IPS-11a (cell line): ENCODE results near the gene MCM3AP.

Experiments
- H3K4me3 ChIP-seq: one replicate; pipeline ENCODE4 v1.5.1; 2013; ENCODE audit warnings: low read depth, low read length, control low read depth

The MCM3AP gene

DNA sequence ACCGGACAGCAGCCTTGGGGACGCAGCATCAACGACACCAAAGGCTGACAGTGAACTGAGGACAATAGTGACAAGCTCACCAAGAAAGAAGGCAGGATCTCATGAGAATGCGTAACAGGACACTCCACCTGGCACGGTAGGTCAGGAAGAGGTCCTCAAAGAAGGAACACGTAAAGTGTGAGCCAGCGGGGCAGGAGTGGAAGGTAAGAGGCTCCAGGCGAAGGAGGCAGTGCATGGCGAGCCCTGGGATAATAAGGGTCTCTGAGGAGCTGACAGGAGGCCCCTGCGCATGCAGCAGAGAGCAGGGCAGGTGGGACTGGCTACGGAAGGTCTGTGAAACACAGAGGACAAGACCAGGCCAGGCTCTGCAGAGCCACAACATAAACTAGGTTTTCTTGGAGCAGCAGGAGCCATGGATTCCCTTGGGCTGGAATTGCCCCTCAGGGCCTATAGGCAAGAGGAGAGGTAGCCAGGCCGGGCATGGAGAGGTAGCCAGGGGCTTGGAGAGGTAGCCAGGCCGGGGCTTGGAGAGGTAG is 65.1 kb downstream of the MCM3AP start:
- no peak overlapping the region for H3K4me3 ChIP-seq

DNA sequence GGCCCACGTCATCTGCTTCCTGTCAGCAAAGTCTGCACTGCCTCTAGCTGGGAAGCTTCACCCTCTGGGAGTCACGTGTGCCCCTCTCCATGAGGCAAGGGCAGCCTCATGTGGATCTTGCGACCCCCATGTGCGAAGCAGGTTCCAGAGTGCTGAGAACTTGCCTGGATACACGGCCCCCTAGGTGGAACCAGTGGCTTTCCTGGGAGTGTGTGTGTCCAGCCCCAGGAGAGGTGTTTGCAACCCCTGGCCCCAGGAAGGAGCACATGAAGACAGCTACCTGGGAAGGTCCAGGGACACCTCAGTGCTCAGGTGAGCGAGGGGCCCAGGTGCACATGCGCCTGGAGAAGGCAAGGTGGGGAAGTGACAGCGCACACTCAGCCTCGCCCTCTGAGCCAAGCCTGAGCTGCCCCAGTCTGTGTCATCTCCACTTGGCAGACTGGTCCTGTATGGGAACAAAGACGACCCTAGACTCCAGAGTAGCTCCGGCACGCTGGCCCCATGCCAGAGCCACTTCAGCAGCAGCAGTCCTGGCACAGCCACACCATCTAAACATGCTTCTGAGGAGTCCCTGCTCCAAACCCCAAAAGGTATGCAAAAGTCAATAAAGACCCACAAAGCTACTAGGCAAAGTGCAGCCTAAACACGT is 65.7 kb downstream of the MCM3AP start:
- H3K4me3 ChIP-seq, result no peak overlapping the region

DNA sequence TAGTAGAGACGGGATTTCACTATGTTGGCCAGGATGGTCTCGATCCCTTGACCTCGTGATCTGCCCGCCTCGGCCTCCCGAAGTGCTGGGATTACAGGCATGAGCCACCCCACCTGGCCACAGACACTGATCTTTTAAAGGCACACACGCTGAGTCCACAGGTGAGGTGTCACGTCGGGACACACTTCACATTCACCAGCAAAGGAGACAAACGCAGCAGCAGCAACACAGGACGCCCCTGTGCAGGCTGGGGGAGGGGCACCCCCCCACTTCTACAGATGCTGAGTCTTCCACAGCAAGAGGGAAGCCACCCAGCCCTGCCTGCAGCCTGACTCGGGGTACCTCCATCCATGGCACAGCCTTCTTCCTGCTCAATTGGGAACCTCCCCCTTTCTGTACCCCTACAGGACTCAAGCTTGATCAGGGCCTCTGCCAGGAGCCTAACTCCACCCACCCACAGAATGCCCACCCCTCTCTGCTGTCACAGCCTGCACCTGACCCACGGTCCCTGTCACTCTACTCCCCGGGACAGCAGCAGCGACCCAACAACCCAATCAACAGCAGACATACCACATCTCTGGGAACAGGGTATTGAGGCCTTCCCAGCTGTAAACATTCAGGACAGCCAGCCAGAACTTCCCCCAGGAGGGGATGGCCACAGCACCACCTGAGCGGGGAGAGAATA is 66.4 kb downstream of the MCM3AP start:
- no peak overlapping the region for H3K4me3 ChIP-seq

DNA sequence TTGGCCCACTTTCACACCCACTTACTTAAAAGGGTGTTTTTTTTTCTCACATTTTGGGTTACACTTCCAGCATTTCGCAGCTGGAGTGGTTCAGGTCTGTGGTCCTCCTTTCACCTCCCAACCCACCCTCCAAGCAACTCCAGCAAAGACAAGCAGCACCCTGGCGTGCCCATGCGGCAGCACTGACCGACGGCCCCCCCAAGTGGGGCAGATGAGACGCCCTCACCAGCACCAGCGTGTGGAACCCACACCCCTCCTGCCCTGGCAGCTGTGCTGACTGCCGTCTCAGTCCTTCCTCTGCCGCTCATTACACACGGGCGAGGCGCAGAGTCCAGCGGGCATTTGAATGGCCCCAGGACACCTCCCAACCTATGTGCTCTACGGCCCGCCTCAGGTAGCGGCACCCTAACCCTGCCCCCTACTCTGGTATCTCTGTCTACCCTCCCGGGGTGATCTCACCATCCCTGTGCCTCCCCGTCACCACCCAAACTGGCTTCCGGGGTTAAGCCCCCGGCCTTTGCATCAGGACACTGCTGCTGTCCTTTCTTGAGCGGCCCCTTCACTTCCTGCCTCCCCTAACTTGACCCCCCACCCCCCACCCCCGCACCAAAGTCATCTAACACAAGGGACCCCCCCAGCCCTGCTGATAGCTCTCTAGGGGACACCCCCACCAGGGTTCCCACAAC is 67.8 kb downstream of the MCM3AP start:
- H3K4me3 ChIP-seq, result no peak overlapping the region

DNA sequence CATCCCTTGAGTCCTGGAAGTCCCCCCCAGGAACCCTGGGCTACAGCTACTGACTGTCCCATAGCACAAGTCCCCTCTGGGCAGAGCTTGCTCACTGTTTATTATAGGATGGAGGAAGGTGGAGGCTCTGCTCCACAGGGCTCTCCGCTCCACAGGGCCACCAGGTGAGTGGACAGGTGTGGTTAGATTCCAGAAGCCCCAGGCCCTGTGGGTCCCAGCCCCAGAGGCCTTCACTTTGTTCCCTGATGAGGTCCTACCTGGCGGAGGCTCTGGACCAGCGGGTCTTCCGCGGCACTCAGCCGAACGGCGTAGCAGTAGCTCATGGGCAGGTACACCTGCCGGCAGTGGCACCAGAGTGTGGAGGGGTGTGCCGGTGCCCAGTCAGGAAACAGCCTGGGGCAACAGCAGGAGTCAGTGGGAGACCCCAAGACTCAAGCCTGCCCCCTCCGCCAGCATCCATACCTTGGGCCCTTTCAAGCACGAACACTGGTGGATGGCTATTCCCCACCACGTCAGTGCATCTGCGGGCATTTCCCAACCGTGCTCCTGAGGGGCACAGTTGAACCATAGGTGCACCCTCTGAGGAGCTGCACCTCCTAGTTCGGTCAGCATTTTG is 69.2 kb downstream of the MCM3AP start:
- no peak overlapping the region for H3K4me3 ChIP-seq

DNA sequence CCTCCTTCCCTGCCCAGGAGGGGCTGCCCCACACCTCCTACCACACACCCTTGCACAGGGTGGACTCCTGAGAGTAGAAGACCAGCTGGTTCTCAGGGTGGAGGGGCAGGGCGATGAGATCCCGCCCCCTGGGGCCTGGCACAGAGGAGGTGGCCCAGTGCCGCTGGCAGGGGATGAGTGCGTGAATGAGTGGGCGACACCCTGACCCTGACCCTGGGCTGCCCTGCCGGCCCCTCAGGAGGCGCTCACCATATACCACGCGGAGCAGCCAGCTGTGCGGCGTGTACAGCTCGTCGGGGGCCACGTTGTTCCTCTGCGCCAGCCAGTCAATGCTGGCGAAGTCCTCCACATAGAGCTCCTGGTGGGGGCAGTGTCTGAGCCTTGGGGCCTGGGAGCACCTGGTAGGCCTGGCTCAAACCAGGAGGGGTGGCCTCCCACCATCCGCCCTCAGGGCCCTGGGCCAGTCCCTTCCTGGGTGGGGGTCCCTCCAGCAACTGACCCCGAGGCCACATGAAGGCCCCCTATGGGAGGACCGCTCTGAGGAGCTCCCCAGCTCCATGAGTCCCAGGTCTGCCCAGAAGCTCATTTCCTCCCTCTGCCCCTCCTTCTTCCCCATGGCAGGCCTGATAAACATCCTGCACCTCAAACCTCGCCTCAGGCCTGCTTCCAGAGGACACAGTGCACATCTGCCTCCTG is 69.8 kb downstream of the MCM3AP start:
- no peak overlapping the region for H3K4me3 ChIP-seq

DNA sequence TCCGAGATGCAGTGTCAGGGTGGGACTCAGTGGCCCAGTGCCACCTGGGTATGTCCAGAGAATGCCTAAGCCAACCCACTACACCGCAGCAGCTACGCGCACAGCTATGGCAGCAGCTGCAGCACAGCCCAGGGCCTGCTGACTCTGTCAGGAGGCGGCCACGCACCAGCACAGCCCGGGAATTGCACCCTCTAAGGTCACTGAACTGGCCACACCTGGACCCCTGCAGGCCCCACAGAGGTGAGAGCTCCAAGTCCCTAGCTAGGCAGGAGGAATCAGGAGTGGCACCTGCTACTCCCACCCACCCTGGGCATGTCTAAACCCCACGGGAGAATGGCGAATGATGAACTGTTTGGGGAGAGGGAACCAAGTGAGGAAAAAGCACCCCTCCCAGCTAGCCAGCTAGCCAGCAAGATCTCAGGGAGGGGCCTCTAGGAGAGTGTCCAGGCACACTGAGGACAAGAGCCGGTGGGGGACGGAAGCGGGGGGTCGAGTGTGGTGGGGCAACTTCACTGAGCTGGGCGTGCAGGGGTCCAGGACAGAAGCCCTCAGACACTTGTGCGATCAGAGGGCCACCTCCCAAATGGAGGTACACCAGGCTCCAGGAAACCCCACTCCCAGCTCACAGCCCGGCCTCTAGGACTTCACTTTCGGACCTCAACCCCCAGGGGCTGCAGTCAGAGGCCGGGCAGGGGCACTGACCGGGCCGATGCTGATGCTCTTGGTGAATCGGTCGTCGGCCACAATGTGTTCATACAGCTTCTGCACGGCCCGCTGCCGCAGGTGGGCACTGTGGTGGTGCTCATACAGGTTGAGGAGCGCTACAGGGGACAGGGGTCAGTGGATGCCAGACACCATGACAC is 70.7 kb downstream of the MCM3AP start:
- no peak overlapping the region for H3K4me3 ChIP-seq

DNA sequence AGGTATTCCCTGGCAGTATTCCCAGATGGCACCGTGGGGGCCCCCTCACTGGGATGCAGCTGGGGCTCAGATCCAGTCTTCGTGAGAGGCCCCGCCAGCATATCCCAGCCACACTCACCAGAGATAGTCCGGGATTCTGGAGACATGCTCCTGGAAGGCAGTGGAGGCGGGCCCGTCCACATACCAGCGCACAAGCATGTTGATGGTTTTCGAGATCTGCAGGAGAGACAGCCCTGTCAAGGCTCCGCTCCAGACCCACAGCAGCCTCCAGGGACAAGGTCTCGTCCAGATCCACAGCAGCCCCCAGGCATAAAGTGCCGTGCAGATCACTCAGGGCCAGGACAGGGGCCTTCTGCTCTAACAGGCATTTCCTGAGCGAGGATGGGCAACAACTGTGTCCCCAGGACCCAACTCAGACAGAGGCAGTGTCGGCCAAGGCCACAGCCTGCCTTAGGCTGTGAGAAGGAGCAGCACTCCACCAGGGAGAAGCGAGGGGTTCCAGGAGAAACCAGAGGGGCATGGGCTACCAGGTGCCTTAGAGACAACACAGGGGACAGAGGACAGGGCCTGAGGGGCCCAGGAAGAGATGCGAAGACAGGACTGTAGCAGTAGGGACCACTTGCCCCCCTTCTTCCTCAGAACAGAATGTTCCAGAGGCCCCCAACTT is 71.7 kb downstream of the MCM3AP start:
- no peak overlapping the region for H3K4me3 ChIP-seq

DNA sequence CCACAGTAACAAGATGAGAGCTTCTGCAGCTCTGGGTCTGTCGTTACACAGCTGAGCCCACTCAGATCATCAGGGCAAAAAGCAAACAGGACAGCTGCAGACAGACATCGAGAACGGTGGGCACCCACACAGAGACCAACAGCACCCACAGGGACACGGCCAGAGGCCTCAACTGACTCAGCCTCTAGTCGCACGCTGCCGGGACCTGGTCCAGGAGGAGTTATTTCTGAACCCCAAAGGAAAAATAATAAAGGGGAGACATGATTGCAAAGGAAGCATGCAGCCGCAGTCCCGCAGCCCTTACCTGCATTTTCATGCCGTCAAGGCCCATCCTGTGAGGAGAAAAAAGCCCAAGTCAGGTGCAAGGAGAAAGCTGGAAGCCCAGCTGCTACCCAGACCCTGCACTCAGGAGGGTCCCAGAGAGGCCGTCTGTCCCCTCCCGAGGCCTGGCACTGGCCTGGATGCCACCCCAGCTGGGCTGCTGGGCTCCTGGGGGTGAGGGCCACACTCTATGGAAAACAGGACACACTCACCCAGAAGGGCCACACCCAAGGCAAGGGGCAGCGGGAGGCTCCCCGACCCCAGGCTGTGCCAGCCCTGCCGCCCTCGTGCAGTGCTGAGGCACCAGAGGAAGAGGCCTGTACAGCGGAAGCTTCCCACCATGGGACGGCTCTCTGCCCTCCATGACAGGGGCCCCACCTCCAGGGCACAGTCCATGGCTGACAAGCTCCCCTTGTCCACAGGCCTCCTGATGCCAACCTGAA is 72.5 kb downstream of the MCM3AP start:
- no peak overlapping the region for H3K4me3 ChIP-seq

DNA sequence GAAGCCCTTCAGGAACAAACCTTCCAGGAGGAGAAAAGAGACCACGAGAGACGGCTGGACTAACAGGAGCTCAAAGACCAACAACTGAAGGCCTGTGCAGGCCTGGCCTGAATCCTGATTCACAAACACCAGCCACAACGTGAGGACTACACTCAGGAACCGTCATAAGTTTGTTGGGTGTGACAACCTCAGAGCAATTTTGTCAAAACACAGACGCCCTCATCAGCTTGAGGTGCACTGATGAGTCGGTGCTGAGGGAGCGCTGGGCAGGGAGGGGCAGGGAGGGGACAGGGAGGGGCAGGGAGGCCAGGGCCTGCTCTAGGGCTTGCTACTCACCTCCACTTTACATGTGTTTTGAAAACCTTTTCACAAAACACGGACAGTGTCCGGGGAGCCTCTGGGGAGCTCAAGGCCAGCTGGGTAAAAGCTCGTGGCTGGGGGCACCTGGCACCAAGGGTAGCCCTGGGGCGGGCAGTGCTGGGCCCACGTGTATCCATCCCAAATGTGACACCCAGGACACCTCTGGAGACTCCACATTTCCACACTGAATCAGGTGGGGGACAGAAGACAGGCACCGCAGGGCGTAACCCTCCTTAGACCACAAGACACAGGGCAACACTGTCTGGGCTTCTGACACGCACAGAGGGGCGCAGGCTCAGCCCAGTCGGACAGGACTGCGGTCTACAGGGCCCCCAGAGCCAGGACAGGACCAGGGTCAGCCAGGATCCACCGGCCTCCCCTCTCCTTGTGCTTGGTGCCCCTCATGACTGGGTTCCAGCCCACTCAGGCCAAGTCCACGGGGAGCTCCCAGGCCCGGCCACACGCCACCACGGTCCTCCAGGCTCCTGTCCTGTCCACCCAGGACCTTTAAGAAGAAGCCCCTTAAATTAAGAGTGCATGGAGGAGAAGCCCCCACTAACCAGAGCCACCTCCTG is 73.4 kb downstream of the MCM3AP start:
- H3K4me3 ChIP-seq, result no peak overlapping the region

DNA sequence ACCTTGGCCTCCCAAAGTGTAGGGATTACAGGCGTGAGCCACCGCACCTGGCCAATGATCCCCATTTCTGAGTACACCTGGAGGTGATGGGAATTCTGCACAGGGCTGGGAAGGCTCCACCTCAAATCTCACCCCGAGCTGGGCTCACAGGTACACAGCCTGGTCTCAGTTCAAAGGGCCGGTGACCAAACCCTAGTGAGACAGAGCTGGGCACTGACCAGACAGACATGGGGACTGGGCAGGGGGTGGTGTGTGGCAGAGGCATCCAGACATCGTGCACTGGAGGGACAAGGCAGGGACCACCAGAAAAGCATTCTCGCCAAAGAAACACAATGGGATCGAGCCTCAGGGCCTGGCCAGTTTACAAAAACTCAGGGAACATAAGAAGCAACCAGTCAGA is 74.0 kb downstream of the MCM3AP start:
- H3K4me3 ChIP-seq, result no peak overlapping the region

DNA sequence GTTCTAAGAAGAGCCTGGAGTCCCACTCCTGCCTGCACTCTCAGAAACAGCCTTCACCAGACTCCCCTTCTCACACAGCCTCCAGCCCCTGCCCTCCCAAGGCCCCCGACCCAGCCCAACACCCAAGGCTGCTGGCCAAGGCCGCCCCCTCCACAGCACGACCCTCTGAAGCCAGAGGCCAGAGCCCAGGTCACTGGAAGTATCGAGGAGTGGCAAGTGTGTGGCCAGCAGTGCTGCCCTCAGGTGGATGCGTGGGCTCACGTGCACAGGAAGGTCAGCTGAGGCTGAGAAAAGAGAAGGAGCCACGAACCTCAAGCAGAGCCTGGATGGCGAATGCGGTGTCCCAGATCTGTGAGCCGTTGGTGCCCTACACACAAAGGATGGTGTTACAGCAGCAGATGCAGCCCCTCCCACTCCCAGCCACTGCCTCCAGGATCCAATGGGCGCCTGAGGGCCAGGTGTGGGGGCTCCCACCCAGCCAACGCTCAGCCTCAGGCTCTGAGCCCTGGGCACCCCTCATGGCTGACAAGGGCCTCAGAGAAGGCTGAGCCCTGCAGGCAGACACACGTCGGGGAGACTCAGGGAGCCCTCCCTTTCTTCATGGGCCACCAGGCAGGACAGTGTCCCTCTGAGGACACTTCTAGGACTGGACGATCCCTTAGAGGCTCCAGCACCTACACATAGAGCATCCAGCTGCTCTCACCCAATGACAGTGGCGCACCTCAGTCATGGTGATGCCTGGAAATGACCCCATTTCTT is 74.9 kb downstream of the MCM3AP start:
- no peak overlapping the region for H3K4me3 ChIP-seq

DNA sequence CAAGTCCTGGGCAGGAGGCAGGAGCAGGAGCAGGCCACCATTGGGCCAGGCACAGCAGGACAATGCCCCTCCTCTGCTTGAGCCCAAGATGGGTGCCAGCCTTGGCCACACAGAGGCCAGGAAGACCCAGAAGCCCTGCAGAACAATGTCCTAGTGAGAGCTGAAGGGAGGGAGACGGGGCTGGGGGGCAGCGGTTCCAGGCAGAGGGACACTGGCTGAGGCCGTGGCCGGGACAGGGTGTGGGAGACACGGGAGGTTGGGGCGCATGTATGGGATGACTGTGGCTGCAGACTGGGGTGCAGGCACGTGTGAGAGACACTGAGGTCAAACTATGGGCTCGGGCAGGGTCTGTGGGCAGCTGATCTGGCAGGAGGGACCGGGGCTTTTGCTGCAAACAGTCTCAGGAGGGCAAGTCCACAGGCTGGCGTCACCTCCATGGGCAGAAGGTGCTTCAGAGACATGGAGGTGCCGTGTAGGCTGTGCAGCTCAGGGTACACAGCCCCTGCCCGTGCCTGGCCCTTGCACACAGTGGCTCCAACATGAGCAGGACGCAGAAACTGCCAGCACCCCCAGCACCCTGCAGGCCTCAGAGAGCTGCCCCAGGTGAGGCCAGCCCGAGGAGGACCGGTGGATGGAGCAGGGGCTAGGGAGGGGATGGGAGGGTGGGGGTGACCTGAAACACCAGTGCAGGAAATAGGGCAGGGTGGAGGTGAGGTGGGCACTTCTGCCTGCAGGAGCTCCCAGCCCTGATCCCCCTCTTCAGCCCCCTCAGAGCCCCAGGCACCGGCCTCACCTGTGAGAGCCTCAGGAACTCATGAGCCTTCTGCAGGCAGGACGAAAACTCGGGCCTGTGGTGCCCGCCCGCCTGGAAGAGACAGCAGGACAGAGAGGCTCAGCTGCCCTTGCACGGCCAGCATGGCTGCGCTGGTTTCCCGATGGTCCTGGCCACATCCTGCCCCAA is 76.4 kb downstream of the MCM3AP start:
- no peak overlapping the region for H3K4me3 ChIP-seq

DNA sequence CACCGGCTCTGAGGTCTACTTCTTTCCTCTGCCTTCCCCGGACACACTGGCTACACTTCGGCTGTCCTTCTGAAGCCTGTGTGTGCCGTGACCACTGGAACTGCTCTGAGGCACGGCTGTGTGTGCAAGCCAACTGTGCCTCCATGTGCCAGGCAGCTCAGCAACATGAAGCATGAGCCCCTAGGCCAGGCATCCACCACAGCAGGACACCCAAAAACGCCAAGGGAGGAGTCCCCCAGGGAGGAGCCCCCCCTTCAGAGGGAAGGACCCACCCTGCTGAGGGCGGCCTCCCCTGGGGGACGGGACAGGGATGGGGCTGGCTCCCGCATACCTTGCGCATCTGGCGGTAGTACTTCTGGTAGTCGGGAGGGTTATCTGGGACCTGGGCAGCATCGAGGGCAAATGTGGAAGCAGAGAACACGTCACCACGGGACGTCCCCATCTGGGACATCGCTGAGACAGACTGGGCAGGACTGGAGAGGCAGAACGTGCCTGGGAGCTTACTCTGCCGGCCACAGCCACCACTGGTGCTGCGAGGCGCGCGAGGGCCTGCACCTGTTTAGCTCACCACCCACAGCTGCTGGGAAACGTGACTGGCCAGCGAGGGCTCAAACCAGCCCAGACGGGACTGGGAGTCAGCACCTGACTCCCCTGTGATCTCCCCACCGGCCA is 77.4 kb downstream of the MCM3AP start:
- no peak overlapping the region for H3K4me3 ChIP-seq
